K562 (cell line): ENCODE measurements around the gene TBC1D17. TPM values are rescaled to one million over a fixed set of nuclear protein-coding genes. Genes with fewer than 3 reads are reported as not detected.
A peak's percentile ranks its signal among the peaks of the same experiment; 100 is the strongest.

ENCODE experiments used
- AFF1 ChIP-seq, 2 experiments: fragments of 450-650 bp; IDR thresholded peaks; 2 replicates each; pipeline ENCODE4 v1.6.1; 2018; ENCODE audit warnings: mild to moderate bottlenecking in 2 of 2, low read depth in 1 of 2; ENCODE audit not compliant: partially characterized antibody in 2 of 2
- CEBPZ ChIP-seq: fragments of 150-350 bp; IDR thresholded peaks from 2 replicates; pipeline ENCODE4 v1.6.1; 2014; ENCODE audit warnings: low read depth, mild to moderate bottlenecking, low read length, borderline replicate concordance
- CHD1 ChIP-seq: fragments of 200-600 bp; sonication (generic); IDR thresholded peaks from one replicate; pipeline ENCODE4 v1.6.1; 2012; ENCODE audit warnings: mild to moderate bottlenecking, moderate library complexity, low read length, inconsistent platforms
- EGR1 ChIP-seq: fragments of 450-650 bp; conservative IDR thresholded peaks from 2 replicates; pipeline ENCODE4 v1.6.1; 2017; ENCODE audit warnings: mild to moderate bottlenecking
- ERF ChIP-seq: fragments of 450-650 bp; formaldehyde crosslinking; IDR thresholded peaks from 2 replicates; pipeline ENCODE4 v1.4.0; 2020; ENCODE audit warnings: mild to moderate bottlenecking, mixed read lengths
- ESRRB ChIP-seq: fragments of 250-450 bp; sonication (Bioruptor Pico); IDR thresholded peaks from 2 replicates; pipeline ENCODE4 v1.5.0; 2020; ENCODE audit warnings: mild to moderate bottlenecking, moderate library complexity, borderline replicate concordance
- KLF1 ChIP-seq: fragments of 450-650 bp; IDR thresholded peaks from 2 replicates; pipeline ENCODE4 v1.6.1; 2016; ENCODE audit warnings: missing genetic modification characterization, missing compliant biosample characterization
- MAZ ChIP-seq, 2 experiments: fragments of 450-650 bp in 1 of 2; sonication (generic) in 1 of 2; formaldehyde crosslinking; IDR thresholded peaks in 1 of 2; conservative IDR thresholded peaks in 1 of 2; 2 replicates each; pipeline versions ENCODE4 v1.4.0 to v1.5.0; 2020; ENCODE audit warnings: mild to moderate bottlenecking in 1 of 2, missing genetic modification reagents in 1 of 2
- MCM3 ChIP-seq: fragments of 450-650 bp; IDR thresholded peaks from 2 replicates; pipeline ENCODE4 v1.6.1; 2016
- MLLT1 ChIP-seq, 2 experiments: fragments of 450-650 bp; IDR thresholded peaks; 2 replicates each; pipeline ENCODE4 v1.6.1; 2016
- MXD1 ChIP-seq: fragments of 250-450 bp; sonication (Bioruptor Pico); IDR thresholded peaks from 2 replicates; pipeline ENCODE4 v1.8.0; 2021; ENCODE audit warnings: borderline replicate concordance, mild to moderate bottlenecking, moderate library complexity; ENCODE audit not compliant: poor library complexity, severe bottlenecking
- NEUROD1 ChIP-seq: fragments of 150-350 bp; IDR thresholded peaks from 2 replicates; pipeline ENCODE4 v1.6.1; 2014; ENCODE audit warnings: borderline replicate concordance, low read length, low read depth; ENCODE audit not compliant: partially characterized antibody
- RFX7 ChIP-seq: fragments of 250-450 bp; sonication (Bioruptor Pico); IDR thresholded peaks from 2 replicates; pipeline ENCODE4 v1.5.1; 2021; ENCODE audit warnings: mild to moderate bottlenecking
- TFE3 ChIP-seq: fragments of 450-650 bp; formaldehyde crosslinking; IDR thresholded peaks from 2 replicates; pipeline ENCODE4 v1.4.0; 2020; ENCODE audit warnings: mild to moderate bottlenecking, mixed read lengths
- ZKSCAN1 ChIP-seq: fragments of 150-350 bp; IDR thresholded peaks from 2 replicates; pipeline ENCODE4 v1.6.1; 2016; ENCODE audit warnings: low read depth, low read length
- polyA plus RNA-seq, 8 experiments: library from polyadenylated mRNA; depleted of rRNA in 4 of 8; stranded (reverse) in 5 of 8; unstranded in 3 of 8; fragments of >200 nt; fragmentation: Nextera tagmentation in 2 of 8; fragmentation: Illumina TruSeq in 1 of 8; extraction: Ambion mirVana in 2 of 8; extraction: Trizol in 1 of 8; gene quantifications; 2 replicates each; pipeline versions ENCODE4 v1.2.1 to v1.2.3, GENCODE V29; 2011 to 2014; ENCODE audit warnings: inconsistent platforms in 1 of 8, missing spikeins in 1 of 8
- total RNA-seq, 7 experiments: library from RNA; depleted of rRNA in 6 of 7; stranded (reverse); fragments of >200 nt in 6 of 7; fragmentation: Illumina TruSeq in 2 of 7; extraction: Trizol in 2 of 7; gene quantifications; 2 replicates each; pipeline versions ENCODE4 v1.2.1 to v1.2.3, GENCODE V29; 2011 to 2021; ENCODE audit warnings: low replicate concordance in 1 of 7

TBC1D17 gene
- total and polyA plus RNA-seq, 9 of the 15 experiments (the other 6 are each of a cell fraction or from before 2014, with no cell fraction given), result 0.42 to 16.0 (median 3.8) TPM

GRCh38 chr19:49877020-49877878 lies at the start of gene TBC1D17, which contains the start of gene AKT1S1 (continued):
- TF ChIP-seq TFE3 (CRISPR knock-in tag) (peak; percentile 96), RFX7 (CRISPR knock-in tag) (no peak), AFF1 (IDR thresholded peaks at IDR 0.05; ENCODE audit: low read depth in 1 of 2, partially characterized antibody in 2 of 2) (peak in 1 of 2 experiments; percentile 10), CEBPZ (no peak), MCM3 (no peak), KLF1 (tag) (peak; percentile 89), EGR1 (peak; percentile 83), ZKSCAN1 (no peak), MXD1 (CRISPR knock-in tag) (peak; percentile 57), MLLT1 (IDR thresholded peaks at IDR 0.05) (peak in 1 of 2 experiments; percentile 42; a peak in 1 of 4 replicates), CHD1 (peak; percentile 54), ERF (CRISPR knock-in tag) (peak; percentile 87; the same call in 1 of the 2 replicates), MAZ (CRISPR knock-in tag; conservative IDR thresholded peaks at IDR 0.05 in 1 of 2, IDR thresholded peaks at IDR 0.05 in 1 of 2) (peak; percentile 80 to 81), NEUROD1 (peak; percentile 18), ESRRB (CRISPR knock-in tag) (no peak)
